ENCODE measurements around the gene FCN2.
"Not testable (repeated sequence)": the region's sequence is repeated elsewhere in the genome, so short reads cannot be mapped to it uniquely, and the experiment has no call there.

The FCN2 gene

GRCh38 chr9:134847138-134847537 is 33.5 kb upstream of the FCN2 start:
- no peak for DNase-seq (ENCODE audit: low read depth in 2 of 2)

- DNase-seq (ENCODE audit: low read depth in 2 of 2): no peak
Observed at GRCh38 chr9:134847752-134848432, 32.7 kb upstream of the FCN2 start.

DNA sequence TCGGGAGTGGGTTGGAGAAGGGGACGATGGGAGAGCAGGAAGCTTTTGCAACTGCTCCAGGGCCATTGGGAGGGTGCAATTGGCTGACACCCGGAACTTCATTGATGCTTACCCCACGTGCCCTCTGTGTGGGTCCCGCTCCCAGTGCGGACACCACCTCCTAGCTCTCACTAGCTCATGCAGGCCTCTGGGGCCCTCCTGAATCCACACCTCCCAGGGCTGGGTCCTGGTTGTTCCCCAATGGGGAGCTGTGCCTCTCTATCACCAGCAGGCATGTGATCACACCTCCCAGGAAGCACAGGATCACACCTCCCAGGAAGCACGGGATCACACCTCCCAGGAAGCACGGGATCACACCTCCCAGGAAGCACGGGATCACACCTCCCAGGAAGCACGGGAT is 32.1 kb upstream of the FCN2 start:
- no peak for DNase-seq (ENCODE audit: low read depth in 2 of 2)

- no peak for DNase-seq (ENCODE audit: low read depth in 2 of 2)
Observed at GRCh38 chr9:134850611-134851010, 30.0 kb upstream of the FCN2 start.

DNA sequence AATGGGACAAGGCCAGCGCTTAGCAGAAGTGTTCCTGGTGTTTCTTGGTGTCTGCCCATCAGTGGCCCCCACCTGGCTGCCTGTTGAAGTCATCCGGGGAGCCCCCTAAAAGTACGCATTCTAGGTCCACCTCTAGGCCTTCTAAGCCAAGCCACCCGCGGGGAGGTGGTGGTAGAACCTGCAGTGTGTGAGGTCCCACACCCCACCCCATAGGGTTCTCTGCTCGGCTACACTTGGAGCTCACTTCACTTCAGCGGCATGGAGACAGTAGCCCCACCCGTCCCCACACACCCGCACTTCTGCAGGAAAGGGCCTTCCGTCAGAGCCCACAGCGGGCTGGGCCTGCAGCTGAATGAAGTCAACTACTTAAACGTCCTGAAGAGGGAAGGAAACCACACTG is 29.6 kb upstream of the FCN2 start:
- DNase-seq (ENCODE audit: low read depth in 2 of 2): no peak

DNA sequence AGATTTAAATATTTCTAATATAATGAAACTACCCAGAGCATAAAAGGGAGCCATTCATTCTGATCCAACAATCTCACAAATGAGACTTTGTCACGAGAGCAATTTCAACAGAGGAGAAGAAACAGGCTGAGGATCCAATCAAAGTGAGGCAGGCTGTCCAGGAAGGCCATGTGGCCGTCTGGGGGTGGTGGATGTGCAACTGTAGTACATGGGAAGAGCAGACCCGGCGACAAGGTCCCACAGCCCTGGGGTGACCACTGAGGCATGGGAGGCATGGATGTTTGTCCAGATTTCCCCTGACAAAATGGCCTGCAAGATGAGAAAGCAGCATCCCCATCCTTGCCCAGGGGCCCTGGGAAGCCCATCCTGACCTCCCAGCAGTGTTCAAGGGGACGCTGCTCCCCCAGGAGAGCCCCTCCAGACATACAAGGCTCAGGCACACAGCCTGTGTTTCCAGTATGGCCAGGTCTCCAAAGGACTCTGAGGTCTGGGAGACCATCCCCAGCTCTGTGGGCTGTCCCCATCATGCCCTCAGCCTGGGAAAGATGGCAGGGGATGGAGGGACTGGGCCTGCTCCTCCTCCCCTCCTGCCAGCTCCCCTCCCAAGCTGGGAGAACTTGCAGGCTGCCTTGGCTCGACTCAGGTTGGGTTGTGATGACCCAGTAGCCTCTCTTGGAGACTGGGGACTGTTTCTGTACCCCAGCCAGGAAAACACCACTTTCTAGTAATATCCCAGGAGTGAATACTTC is 27.5 kb upstream of the FCN2 start:
- DNase-seq (ENCODE audit: low read depth in 2 of 2): no peak

DNA sequence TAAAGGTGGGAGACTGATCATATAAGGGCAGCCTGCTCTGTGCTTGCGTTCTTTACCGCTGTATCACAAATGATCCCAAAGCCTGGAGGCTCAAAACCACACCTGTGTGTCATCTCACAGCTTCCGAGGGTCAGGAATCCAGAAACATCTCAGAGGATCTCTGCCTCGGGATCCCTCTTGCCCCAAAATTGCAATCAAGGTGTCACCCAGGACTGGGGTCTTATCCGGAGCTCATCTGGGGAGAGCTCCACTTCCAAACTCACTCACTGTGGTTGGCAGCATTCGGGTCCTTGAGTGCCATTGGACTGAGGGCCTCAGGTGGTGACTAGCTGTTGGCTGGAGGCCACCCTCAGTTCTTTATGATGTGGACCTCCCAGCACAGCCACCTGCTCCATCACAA is 26.7 kb upstream of the FCN2 start:
- DNase-seq (ENCODE audit: low read depth in 2 of 2): no peak

DNA sequence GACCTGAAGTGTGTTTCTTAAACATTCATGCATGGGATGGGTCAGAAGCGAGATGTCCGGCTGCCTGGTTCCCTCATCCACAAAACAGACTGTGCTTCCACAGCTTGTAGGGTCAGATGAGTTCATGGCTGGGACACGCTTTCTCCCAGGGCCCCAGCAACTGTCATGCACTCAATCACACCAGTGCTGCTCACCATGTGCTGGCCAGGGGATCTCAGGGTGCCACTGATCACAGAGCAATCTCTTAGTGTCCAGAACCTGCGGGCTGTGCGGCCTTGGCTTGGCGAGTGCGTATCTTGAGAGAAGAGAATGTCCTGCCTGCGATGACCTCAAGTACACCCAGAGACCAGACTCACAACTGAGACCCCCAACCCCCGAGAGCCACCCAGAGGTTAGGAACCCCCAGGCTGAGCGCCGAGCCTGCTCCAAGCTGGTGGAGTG is 26.0 kb upstream of the FCN2 start:
- DNase-seq (ENCODE audit: low read depth in 2 of 2): no peak

- DNase-seq (ENCODE audit: low read depth in 2 of 2): no peak
Observed at GRCh38 chr9:134855231-134855899, 25.2 kb upstream of the FCN2 start.

DNA sequence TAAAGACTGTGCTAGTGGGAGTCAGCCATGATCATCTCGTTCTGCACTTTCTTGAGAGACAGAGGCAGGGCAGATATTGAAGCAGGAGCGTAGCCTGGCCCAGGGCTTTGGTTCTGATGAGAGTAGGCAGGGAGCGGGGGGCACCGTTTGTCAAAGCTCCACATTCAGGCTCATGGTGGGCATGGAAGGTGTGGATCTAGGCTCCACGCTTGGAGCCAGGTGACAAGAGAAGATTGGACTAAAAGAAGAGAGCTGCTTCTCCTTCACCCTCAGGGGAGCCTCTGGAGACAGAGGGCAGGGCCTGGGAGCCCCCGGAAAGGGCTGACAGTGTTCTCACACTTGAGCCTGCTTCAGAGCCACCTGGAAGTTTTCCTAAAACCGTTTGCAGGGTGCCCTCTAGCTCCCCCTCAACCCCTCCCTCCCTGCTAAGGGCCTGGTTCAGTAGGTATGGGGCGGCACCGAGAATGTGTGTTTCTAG is 24.7 kb upstream of the FCN2 start:
- DNase-seq (ENCODE audit: low read depth in 2 of 2): no peak

DNA sequence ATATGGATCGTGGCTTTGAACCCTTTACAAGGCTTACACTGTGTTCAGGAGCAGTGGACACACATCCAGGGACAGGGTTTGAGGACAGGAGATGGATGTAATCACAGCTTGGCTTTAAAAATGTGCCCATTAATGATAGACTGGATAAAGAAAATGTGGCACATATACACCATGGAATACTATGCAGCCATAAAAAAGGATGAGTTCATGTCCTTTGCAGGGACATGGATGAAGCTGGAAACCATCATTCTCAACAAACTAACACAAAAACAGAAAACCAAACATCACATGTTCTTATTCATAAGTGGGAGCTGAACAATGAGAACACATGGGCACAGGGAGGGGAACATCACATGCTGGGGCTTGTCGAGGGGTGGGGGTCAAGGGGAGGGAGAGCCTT is 23.2 kb upstream of the FCN2 start:
- not testable (repeated sequence) for DNase-seq (ENCODE audit: low read depth in 2 of 2)

DNA sequence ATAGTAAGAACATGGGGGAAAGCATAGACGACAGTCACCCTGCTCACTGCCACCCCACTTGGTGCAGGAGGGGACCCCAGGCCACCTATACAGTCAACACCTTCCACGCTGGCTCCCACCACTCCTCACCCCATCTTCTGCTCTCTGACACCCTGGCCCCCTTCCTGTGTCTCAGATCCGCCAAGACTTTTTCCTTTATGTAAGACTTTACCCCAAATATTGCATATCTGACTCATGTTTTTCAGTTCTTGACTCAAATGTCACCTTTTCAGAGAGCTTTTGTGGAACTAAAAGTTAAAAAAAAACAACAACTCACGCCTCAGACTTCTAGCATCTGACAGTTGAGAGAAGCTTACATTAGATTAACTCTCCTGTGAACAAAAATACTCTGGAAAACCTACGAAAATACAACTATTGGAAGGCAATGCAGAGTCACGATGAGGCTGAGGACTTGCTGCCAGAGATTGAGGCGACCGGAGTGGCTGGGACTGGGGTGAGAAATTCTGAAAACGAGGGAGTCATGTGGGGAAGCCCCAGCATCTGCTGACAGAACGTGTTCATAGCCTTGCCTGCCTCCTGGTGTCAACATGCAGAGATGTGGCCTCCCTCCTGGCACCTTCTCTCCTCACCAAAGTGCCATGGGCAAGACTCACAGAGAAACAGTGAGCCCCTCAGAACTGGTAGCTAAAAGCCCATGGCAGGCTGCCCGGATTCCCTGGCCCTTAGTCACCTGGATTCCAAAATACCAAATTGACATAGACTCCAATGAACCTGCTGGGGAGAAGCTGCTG is 22.4 kb upstream of the FCN2 start:
- DNase-seq (ENCODE audit: low read depth in 2 of 2): no peak

DNA sequence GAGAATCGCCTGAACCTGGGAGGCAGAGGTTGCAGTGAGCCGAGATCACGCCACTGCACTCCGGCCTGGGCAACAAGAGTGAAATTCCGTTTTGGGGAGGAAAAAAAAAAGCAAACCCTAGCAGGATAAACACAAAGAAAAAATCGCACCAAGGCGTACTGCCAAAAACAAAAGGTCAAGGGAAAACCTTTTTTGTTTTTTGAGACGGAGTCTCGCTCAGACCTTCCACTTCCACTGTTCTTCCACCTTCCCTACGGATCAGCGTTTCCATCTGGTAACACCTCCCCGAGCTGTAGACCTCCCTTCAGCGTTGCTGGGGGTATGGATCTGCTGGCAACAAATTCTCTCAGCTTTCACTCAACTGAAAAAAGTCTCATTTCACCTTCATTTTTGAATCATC is 20.1 kb upstream of the FCN2 start:
- no peak for DNase-seq (ENCODE audit: low read depth in 2 of 2)

DNA sequence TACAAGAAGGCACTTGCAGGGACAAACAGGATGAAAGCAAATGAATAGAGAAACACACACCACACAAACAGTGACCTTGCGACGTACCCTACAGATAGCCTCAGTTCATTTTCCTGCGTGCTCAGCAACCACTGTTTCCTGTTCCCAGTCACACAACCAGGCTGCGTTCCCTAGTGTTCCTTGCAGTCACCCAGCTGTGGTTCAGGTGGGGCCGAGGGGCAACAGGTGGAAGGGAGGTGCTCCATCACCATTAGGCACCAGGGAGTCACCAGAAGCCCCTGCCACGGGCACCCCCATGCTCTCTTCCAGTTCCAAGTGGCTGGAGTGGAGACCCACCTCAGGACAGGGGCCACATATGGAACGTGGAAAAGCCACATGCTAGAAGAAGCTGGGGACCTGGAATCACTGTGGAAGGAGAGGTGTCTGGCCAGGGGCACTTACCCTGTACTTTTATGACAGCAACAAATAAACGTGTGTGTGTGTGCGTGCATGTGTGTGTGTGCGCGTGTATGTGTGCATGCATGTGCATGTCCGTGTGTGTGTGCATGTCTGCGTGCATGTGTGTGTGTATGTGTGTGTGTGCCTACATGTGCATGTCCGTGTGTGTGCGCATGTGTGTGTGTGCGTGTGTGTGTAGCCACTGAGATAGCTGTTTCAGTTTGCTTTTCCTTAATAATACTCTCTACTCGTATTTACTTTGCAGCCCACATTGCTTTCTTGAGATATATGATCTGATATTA is 18.8 kb upstream of the FCN2 start:
- DNase-seq (ENCODE audit: low read depth in 2 of 2): no peak

DNA sequence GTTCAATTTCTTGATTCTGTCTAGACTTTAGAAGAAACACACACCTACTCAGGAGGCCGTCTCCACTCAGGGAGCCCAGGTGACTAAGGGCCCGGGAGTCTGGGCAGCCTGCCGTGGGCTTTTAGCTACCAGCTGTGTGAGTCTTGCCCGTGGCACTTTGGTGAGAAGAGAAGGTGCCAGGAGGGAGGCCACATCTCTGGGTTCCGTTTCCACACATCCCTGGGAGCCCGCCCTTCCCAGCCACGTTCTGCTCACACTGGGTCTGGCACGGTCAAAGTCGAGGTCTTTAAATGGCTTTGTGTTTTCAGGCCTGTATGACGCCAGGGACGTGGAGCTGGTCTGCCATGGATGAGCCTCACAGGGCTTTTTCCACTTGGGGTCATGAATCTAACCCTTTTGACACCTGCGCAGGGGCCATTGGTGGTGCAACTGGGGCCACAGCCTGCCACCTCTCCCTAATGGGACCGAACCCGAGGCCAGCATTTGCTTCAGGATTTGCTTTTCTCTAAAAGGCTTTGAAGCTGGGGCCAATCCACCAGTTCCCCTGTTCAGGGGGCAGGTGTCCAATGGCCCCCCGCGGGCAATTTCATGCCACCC is 17.2 kb upstream of the FCN2 start:
- DNase-seq (ENCODE audit: low read depth in 2 of 2): no peak

DNA sequence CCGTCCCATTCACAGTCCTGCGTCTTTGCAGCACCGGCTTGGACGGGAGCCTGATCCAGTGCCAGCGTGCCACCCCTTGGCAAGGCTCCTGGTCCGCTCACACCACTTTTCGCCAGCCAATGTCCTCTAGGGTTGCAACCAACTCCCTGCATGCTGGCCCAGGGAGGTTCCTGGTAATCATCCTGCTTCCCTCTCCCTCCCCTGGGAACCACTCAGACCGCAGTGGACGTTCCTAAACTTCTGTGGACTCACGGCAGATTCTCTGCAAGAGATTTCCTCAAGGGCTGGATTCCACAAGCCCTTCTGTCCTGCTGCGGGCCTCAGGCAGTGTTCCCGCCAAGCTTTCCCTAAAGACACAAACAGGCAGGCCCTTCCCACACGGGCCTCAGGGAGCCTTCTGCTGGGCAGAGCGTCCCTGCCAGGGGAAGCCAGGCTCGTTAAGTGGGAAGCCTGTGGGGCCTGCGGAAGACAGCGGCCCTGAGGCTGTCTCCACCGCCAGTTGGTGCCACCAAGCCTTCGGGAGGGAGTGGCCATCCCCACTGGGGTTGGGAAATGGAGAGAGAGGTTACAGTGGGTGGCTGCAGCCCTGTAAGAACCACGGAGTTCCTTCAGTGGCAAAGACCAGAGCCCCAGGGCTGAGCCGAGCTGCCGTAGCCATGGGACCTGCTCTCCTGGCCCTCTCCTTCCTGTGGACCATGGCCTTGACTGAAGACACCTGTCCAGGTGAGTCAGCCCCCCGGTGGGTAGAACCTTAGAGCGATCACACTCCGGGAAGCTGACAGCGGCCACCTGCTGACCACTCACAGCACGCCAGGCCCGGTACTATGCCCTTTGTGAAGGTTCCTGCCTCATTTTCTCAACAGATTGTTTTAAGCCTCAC is 16.4 kb upstream of the FCN2 start:
- DNase-seq (ENCODE audit: low read depth in 2 of 2): no peak

- no peak for DNase-seq (ENCODE audit: low read depth in 2 of 2)
Observed at GRCh38 chr9:134864821-134865190, 15.8 kb upstream of the FCN2 start.

- DNase-seq (ENCODE audit: low read depth in 2 of 2): no peak
Observed at GRCh38 chr9:134867917-134868750, 12.5 kb upstream of the FCN2 start.
